GM12865 (cell line): ENCODE data around the gene THBS2.

Experiments
- DNase-seq: peaks from one replicate; pipeline ENCODE4 v3.0.0; 2010; ENCODE audit warnings: low read depth
- H3K4me3 ChIP-seq: 2 replicates; pipeline ENCODE4 v1.5.1; 2011; ENCODE audit warnings: mild to moderate bottlenecking, low read depth, low read length, control low read depth
- CTCF ChIP-seq: IDR thresholded peaks from 2 replicates; pipeline ENCODE4 v1.5.1; 2011; ENCODE audit warnings: low read length, control low read depth, low read depth, inconsistent platforms; ENCODE audit not compliant: insufficient read depth; ENCODE audit errors: missing control alignments

THBS2 gene

GRCh38 chr6:169233181-169233580, 20.5 kb downstream of the THBS2 start:
- H3K4me3 ChIP-seq, result no peak overlapping the region
- DNase-seq, result no peak
- no peak for TF ChIP-seq CTCF

GRCh38 chr6:169232507-169232931, 21.1 kb downstream of the THBS2 start:
- no peak overlapping the region for H3K4me3 ChIP-seq

GRCh38 chr6:169231790-169232506, 21.7 kb downstream of the THBS2 start:
- no peak for TF ChIP-seq CTCF
- H3K4me3 ChIP-seq, result no peak overlapping the region
- no peak for DNase-seq

More at GRCh38 chr6:169232507-169232931, 21.1 kb downstream of the THBS2 start:
- no peak for TF ChIP-seq CTCF
- DNase-seq, result no peak

DNA sequence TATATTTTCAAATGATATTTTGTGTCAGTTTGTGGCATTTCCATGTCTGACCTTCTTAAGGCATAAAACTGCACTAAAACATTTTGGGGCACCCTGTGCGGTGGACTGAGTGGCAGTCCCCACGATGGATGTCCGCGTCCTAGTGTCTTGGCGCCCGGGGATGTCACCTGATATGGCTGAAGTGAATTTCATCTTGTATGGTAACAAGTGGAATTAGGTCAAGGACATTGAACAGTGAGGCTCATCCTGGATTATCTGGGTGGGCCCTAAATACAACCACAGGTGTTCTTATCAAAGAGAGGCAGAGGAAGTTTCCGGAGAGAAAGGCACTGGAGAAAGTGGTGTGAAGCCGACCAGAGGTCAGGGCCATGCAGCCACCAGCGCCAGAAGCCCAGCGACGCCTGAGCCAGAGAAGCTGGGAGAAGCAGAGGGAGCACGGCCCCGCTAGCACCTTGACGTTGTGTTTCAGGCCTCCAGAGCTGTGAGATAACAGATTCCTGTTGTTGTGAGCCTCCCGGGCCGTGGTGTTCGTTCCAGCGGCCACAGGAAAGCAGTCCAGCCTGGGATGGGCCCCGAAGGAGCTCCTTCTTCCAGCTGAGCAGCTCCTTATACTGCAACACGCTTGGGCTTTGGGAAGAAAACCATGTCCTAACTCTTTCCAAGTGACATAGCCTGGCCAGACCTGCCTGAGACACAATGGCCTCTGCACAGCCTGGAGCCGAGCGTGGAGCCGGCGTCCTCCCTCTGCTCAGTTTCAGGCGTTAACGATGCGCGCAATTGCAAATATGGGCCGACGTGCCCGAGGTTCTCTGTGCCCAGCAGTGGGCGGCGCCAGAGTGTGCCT, 22.5 kb downstream of the THBS2 start:
- no peak overlapping the region for H3K4me3 ChIP-seq
- no peak for DNase-seq
- no peak for TF ChIP-seq CTCF

DNA sequence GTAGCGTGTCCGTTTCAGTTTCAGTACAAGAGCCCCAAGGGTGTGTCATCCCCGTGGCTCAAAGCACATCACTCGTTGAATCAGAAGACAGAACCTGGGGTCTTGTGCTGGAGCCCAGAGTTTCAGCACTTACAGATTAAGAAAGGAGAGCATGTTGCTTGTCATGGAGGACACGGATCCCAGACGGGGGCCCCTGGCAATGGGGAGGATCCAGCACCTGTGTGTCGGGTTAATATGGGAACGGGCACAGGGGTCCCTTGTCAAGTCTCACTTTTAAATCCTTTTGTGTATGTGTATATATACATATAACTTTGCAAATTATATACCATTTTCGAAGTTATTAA, 23.4 kb downstream of the THBS2 start:
- no peak for TF ChIP-seq CTCF
- no peak overlapping the region for H3K4me3 ChIP-seq
- DNase-seq, result no peak

DNA sequence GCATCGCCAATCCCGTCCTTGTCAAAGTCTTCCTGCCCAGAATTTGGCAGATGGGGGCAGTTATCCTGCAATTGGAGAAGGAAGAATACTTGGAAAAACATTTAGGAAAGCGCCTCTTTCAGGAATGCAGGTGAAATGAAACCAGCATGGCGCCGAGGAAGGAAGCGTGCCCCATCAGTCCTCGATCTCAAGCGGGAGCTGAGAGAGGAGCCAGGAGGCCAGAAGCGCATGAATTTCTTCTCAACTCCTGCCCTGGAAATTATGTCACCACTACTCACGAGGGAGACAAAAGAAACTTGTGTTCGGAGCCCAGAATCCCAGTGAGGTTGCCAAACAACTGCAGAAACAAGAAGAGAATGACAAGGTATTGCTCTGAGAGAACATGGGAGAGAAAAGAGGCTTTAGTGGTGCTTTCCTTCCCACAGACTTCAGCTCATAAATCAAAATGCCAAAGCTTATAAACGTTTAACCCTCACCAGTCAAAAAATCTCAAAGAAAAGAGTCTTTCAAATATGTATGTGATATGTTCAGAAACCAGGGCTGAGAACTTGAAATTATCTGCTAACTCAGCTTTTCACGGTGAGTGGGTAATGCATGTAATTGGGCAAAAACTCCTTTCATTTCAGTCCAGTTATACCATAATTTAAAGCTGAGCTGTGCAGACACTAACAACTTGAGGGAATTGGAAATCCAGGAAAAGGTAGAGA, 23.9 kb downstream of the THBS2 start:
- H3K4me3 ChIP-seq, result no peak overlapping the region
- DNase-seq, result no peak
- no peak for TF ChIP-seq CTCF
